GM23248 (cell line): ENCODE results near the gene POM121C. TPM values are rescaled to one million over a fixed set of nuclear protein-coding genes. Genes with fewer than 3 reads are reported as not detected.
A peak's percentile ranks its signal among the peaks of the same experiment; 100 is the strongest.
"Not testable (repeated sequence)": the region's sequence is repeated elsewhere in the genome, so short reads cannot be mapped to it uniquely, and the experiment has no call there.

Experiments used
- DNase-seq: peaks from one replicate; pipeline ENCODE4 v3.0.0-alpha.2; 2015
- H2AFZ ChIP-seq: fragments of 200-600 bp; sonication (generic); 2 replicates; pipeline ENCODE4 v1.6.1; 2016; ENCODE audit warnings: antibody characterized with exemption
- H3F3A ChIP-seq: fragments of 200-600 bp; sonication (generic); 2 replicates; pipeline ENCODE4 v1.6.1; 2016; ENCODE audit warnings: mild to moderate bottlenecking, antibody characterized with exemption, mixed run types; ENCODE audit not compliant: insufficient read depth
- H3K27ac ChIP-seq: fragments of 200-600 bp; sonication (generic); 2 replicates; pipeline ENCODE4 v1.5.1; 2016; ENCODE audit warnings: mild to moderate bottlenecking
- H3K27me3 ChIP-seq: fragments of 200-600 bp; sonication (generic); replicated peaks from 2 replicates; pipeline ENCODE4 v1.6.1; 2016; ENCODE audit warnings: mild to moderate bottlenecking; ENCODE audit not compliant: insufficient read depth
- H3K36me3 ChIP-seq: fragments of 200-600 bp; sonication (generic); 2 replicates; pipeline ENCODE4 v1.6.1; 2016; ENCODE audit warnings: low read depth, mild to moderate bottlenecking
- H3K4me1 ChIP-seq: fragments of 200-600 bp; sonication (generic); 2 replicates; pipeline ENCODE4 v1.6.1; 2016; ENCODE audit warnings: mild to moderate bottlenecking; ENCODE audit not compliant: insufficient read depth
- H3K4me2 ChIP-seq: fragments of 200-600 bp; sonication (generic); one replicate; pipeline ENCODE4 v1.6.1; 2016; ENCODE audit warnings: mild to moderate bottlenecking; ENCODE audit not compliant: unreplicated experiment
- H3K4me3 ChIP-seq: fragments of 200-600 bp; sonication (generic); 2 replicates; pipeline ENCODE4 v1.5.1; 2016; ENCODE audit warnings: mild to moderate bottlenecking
- H3K79me2 ChIP-seq: fragments of 200-600 bp; sonication (generic); 2 replicates; pipeline ENCODE4 v1.6.1; 2016; ENCODE audit warnings: mild to moderate bottlenecking; ENCODE audit not compliant: insufficient read depth
- H3K9ac ChIP-seq: fragments of 200-600 bp; sonication (generic); 2 replicates; pipeline ENCODE4 v1.6.1; 2016; ENCODE audit warnings: mild to moderate bottlenecking
- H3K9me2 ChIP-seq: fragments of 200-600 bp; sonication (generic); 2 replicates; pipeline ENCODE4 v1.6.1; 2016; ENCODE audit warnings: mixed run types, mild to moderate bottlenecking, moderate library complexity; ENCODE audit not compliant: insufficient read depth
- H3K9me3 ChIP-seq: fragments of 200-600 bp; sonication (generic); one replicate; pipeline ENCODE4 v1.6.1; 2017; ENCODE audit warnings: low read depth
- H4K20me1 ChIP-seq: fragments of 200-600 bp; sonication (generic); 2 replicates; pipeline ENCODE4 v1.6.0; 2016; ENCODE audit not compliant: insufficient read depth
- EZH2 ChIP-seq: fragments of 200-600 bp; sonication (generic); IDR thresholded peaks from 2 replicates; pipeline ENCODE4 v1.6.1; 2018; ENCODE audit warnings: antibody characterized with exemption, mild to moderate bottlenecking; ENCODE audit not compliant: insufficient read depth, poor library complexity, severe bottlenecking
- EZH2phosphoT487 ChIP-seq: fragments of 200-600 bp; sonication (generic); IDR thresholded peaks from 2 replicates; pipeline ENCODE4 v1.6.1; 2018; ENCODE audit warnings: antibody characterized with exemption, moderate library complexity, mild to moderate bottlenecking, low read depth; ENCODE audit not compliant: insufficient read depth
- WGBS, 2 experiments: methylation state at CpG; one replicate each; pipeline ENCODE4 v1.1.6; 2015 to 2017; ENCODE audit warnings: low lambda C conversion rate in 2 of 2, low coverage in 1 of 2; ENCODE audit errors: missing lambda C conversion rate in 2 of 2; 5-methylcytosine and 5-hydroxymethylcytosine counted together
- in situ Hi-C: fragments of 300-500 bp; cut with MboI; formaldehyde crosslinking; loops from 2 replicates; pipeline ENCODE4 v1.15.0; 2020
- polyA plus RNA-seq: library from polyadenylated mRNA; unstranded; fragments of >200 nt; fragmentation: Nextera tagmentation; extraction: Ambion mirVana; gene quantifications from 2 replicates; pipeline ENCODE4 v1.2.1, GENCODE V29; 2016
- total RNA-seq: library from RNA; depleted of rRNA; stranded (reverse); fragments of >200 nt; shearing (Covaris generic); gene quantifications from 2 replicates; pipeline ENCODE4 v1.2.3, GENCODE V29; 2014

The POM121C gene
- total and polyA plus RNA-seq, 2 experiments from 2014 or later: 14.9 to 27.7 TPM

GRCh38 chr7:75531359-75531821 is 45.3 kb upstream of the POM121C start:
- H3F3A ChIP-seq: peaks cover 18% of the 10 kb centered on the region
- H2AFZ ChIP-seq: no peak overlapping the region
- no peaks in the 10 kb centered on the region for H4K20me1 ChIP-seq
- in situ Hi-C loops: no loop called here
- H3K4me3 ChIP-seq: no peak overlapping the region
- peaks cover 14% of the 10 kb centered on the region for H3K79me2 ChIP-seq
- no peaks in the 10 kb centered on the region for H3K36me3 ChIP-seq
- no peak for TF ChIP-seq EZH2phosphoT487
- TF ChIP-seq EZH2: no peak
- no peak overlapping the region for H3K4me2 ChIP-seq
- no peaks in the 10 kb centered on the region for H3K9me2 ChIP-seq
- peak; percentile 12 for DNase-seq
- WGBS, 2 experiments: 61% methylated on average over 6 of the region's 6 CpGs
- H3K27me3 ChIP-seq: no peaks in the 10 kb centered on the region
- H3K27ac ChIP-seq: no peak overlapping the region
- no peaks in the 10 kb centered on the region for H3K9me3 ChIP-seq
- peaks cover 17% of the 10 kb centered on the region for H3K4me1 ChIP-seq
- no peak overlapping the region for H3K9ac ChIP-seq

- peaks cover 54% of the 10 kb centered on the region for H3K79me2 ChIP-seq
- peaks cover 22% of the 10 kb centered on the region for H3K36me3 ChIP-seq
- H3K4me1 ChIP-seq, H3K9me3 ChIP-seq, H4K20me1 ChIP-seq, in situ Hi-C loops, H3K27me3 ChIP-seq, H3K9me2 ChIP-seq, H3F3A ChIP-seq: not testable (repeated sequence)
- H3K27ac ChIP-seq: peak overlapping the region; percentile 81
- peak overlapping the region; percentile 92 for H3K4me3 ChIP-seq
- H2AFZ ChIP-seq: peak overlapping the region; percentile 85
- 1% methylated on average over 22 to 25 of the region's 37 CpGs for WGBS, 2 experiments
- H3K9ac ChIP-seq: peak overlapping the region; percentile 95
- DNase-seq: peak; percentile 30
- peak overlapping the region; percentile 94 for H3K4me2 ChIP-seq
These were observed 41.2 kb upstream of the POM121C start for GRCh38 chr7:75527224-75527722.

- H3K4me1 ChIP-seq, H3K27ac ChIP-seq, H3K9me3 ChIP-seq, H4K20me1 ChIP-seq, DNase-seq, H3K9me2 ChIP-seq, in situ Hi-C loops, H3K27me3 ChIP-seq, H3K4me3 ChIP-seq, H3K9ac ChIP-seq, H3K4me2 ChIP-seq, H3F3A ChIP-seq, H2AFZ ChIP-seq: not testable (repeated sequence)
- Histone ChIP-seq H3K36me3 (peaks cover 40% of the 10 kb centered on the region), H3K79me2 (peaks cover 95% of the 10 kb centered on the region)
These were observed 35.6 kb upstream of the POM121C start for GRCh38 chr7:75521727-75522126.

GRCh38 chr7:75518842-75519241 is 32.7 kb upstream of the POM121C start:
- H3K79me2 ChIP-seq: peaks cover 68% of the 10 kb centered on the region
- H3K4me2 ChIP-seq, in situ Hi-C loops, H3K27ac ChIP-seq, H3F3A ChIP-seq, H3K9me3 ChIP-seq, H3K4me3 ChIP-seq, H3K9ac ChIP-seq, H3K4me1 ChIP-seq, H3K9me2 ChIP-seq, H4K20me1 ChIP-seq, H3K27me3 ChIP-seq, H2AFZ ChIP-seq: not testable (repeated sequence)
- peaks cover 31% of the 10 kb centered on the region for H3K36me3 ChIP-seq
- 44 to 53% methylated on average over 2 of the region's 2 CpGs for WGBS, 2 experiments
- peak; percentile 17 for DNase-seq

- H3K4me2 ChIP-seq, H3K9me3 ChIP-seq, H3K4me3 ChIP-seq, H3K27ac ChIP-seq, H4K20me1 ChIP-seq, in situ Hi-C loops, H3F3A ChIP-seq, H2AFZ ChIP-seq, H3K27me3 ChIP-seq, H3K4me1 ChIP-seq, H3K9me2 ChIP-seq, DNase-seq, H3K79me2 ChIP-seq, H3K9ac ChIP-seq, H3K36me3 ChIP-seq: not testable (repeated sequence)
- no CpG with 5 or more reads among the region's 4 CpGs for WGBS, 2 experiments
These were observed 22.9 kb upstream of the POM121C start for GRCh38 chr7:75509033-75509432.

GRCh38 chr7:75492020-75492419 is 5.9 kb upstream of the POM121C start, which contains the start of gene SPDYE5:
SPDYE5 (plus strand) TSS chr7:75492320; CDS start chr7:75494048, 1,728 bp downstream.
- H3K27ac ChIP-seq, DNase-seq, H3K79me2 ChIP-seq, H3K27me3 ChIP-seq, H3K4me1 ChIP-seq, H4K20me1 ChIP-seq, H3K4me3 ChIP-seq, H3K36me3 ChIP-seq, H3K9me3 ChIP-seq, H3K4me2 ChIP-seq, H3K9me2 ChIP-seq, in situ Hi-C loops, H3F3A ChIP-seq, H3K9ac ChIP-seq, H2AFZ ChIP-seq: not testable (repeated sequence)
- WGBS, 2 experiments: 77 to 84% methylated on average over 5 to 6 of the region's 6 CpGs

GRCh38 chr7:75485355-75485978 is 632 bp downstream of the POM121C start:
- H2AFZ ChIP-seq: peak overlapping the region; percentile 91
- H3K27ac ChIP-seq: peak overlapping the region; percentile 74

More at GRCh38 chr7:75485355-75485978, 632 bp downstream of the POM121C start:
- H3K27me3 ChIP-seq, H3F3A ChIP-seq, H3K4me1 ChIP-seq, H4K20me1 ChIP-seq, in situ Hi-C loops, H3K9me2 ChIP-seq, H3K36me3 ChIP-seq, H3K9me3 ChIP-seq: not testable (repeated sequence)
- Histone ChIP-seq H3K4me3 (peak overlapping the region; percentile 74), H3K79me2 (peaks cover 52% of the 10 kb centered on the region), H3K9ac (peak overlapping the region; percentile 90), H3K4me2 (peak overlapping the region; percentile 92)
- WGBS, 2 experiments: 1 to 2% methylated on average over 23 to 31 of the region's 32 CpGs
- DNase-seq: peak; percentile 20
